HG03025 (cell line): ENCODE results near the gene CTIF.

Experiments used
- ATAC-seq: cut with Tn5 transposase; IDR thresholded peaks from one replicate; pipeline ENCODE4 v1.9.1; 2021; ENCODE audit warnings: mild to moderate bottlenecking, moderate library complexity; ENCODE audit not compliant: unreplicated experiment, low FRiP score

The CTIF gene

GRCh38 chr18:48720655-48721025 lies 181.8 kb downstream of the CTIF start:
- ATAC-seq = no peak

DNA sequence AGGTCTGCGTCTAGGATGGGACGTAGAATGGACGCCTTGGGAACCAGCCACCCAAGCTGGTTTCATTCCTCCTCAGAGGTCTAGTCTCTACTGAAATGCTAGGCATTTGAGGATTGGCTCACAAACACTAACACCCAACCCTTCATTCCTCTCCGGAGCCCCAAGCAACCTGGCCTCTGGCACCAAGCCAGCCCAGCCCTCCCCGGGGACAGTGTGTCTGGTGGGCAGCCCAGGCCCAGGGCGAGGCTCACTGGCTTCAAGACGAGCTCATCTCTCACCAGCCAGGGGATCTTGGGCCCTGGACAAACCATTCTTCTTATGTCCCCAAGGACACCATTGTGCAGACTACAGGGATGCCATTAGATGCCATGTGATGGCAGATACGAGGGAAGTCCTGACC lies 182.5 kb downstream of the CTIF start:
- ATAC-seq = no peak

DNA sequence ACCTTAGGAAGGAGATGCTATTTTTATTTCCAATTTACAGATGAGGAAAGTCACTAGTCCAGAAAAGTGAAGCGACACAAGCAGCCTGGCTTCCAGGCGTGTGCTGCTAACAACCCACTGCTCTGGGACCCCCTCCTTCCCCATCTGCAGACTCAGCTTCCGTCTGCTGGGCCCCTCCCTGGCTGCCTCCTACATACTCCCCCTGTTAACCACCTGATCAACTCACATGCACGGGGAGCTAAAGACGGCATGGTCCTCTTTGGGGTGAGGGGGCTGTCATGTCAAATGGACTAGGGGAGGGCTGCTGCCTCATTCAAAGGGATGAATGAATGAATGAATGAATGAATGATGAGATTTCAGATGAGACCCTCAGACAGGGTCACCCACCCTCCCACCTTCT lies 184.2 kb downstream of the CTIF start:
- no peak for ATAC-seq

DNA sequence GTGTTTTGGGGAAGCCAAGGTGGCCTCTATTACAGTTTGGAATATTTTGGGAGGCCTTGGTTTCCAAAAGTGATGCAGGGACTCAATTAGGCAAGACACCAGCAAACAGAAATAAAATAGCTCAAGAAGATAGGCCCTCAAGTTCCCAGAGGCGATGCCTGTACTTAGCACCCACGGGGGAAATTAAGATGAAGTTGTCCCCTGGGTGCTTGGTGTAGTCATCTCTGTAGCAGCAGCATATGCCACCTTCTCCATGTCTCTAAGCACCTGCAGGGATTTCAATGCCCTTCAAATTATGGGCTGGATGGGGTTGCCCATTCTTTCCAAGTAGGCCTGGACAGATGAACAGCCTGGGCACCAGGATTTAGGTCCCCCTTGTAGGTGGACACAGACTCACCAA lies 185.0 kb downstream of the CTIF start:
- no peak for ATAC-seq

DNA sequence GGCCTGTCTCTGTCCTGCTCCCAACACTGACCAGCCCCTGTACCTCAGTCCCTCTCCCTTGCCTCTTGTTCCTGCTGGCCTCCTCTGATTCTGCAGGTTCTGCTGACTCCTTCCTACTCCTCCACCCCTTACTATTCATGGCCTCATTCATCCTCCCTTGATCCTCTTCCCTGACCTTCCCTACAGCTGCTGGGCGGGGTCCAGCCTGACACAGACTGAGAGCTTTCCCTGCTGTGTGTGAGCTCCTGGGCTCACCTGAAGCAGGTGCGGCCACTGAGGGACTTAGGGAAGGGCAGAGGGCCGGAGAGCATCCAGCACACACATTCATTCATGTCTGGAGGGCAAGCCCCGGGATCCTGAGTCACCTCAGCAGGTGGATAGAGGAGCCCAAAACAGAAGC lies 185.6 kb downstream of the CTIF start:
- no peak for ATAC-seq

- no peak for ATAC-seq
These were observed 186.1 kb downstream of the CTIF start for GRCh38 chr18:48724939-48725338.

DNA sequence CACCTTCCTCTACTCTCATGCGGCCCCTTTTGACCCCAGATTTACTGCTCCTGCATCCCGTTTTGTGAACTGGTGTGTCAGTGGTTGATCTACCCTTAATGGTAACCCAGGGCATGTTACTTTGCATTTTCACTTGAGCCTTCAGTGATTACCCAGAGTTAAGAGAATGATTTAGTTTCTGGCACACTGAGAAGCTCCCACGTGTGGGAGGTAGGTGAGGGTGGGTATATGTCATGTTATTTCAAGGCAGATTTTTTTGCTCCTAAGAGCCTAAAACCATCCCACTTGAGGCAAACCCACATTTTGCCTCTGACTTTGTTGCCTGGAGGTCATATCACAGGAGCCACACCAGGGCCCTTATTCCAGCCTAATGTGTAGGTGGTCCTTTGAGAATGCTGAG lies 186.7 kb downstream of the CTIF start:
- ATAC-seq = no peak

DNA sequence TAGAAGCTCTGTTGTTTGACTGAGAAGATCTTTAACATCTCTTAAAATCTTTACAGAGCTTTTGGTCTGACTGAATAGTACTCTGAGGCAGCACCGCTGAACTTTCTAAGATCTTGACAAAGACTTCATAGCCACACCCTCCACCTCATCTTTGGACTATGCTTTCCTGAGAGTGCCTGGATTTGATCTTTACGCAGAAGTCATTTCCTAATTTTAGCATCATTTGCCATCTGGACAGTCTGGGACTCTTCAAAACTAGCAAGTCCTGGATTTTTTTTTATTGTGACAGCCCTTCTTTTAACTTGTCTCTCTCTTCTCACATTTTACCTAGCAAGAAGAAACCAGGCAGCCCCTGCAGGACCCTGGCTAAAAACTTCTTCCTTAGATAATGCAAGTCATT lies 188.8 kb downstream of the CTIF start:
- no peak for ATAC-seq

- ATAC-seq = no peak
These were observed 189.5 kb downstream of the CTIF start for GRCh38 chr18:48728204-48728833.

GRCh38 chr18:48729404-48729803 lies 190.6 kb downstream of the CTIF start:
- ATAC-seq = no peak

DNA sequence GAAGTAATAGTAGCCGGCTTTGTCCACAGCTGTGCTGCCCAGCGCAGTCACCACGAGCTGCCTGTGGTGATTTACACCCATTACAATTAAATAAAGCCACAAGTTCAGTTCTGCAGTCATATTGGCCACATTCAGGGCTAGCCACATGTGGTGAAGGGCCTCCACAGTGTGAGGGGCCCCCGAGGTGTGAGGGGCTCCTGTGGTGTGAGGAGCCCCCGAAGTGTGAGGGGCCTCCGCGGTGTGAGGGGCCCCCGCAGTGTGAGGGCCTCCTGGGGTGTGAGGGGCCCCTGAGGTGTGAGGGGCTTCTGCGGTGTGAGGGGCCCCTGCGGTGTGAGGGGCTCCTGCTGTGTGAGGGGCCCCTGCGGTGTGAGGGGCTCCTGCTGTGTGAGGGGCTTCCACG lies 191.2 kb downstream of the CTIF start:
- ATAC-seq = no peak

DNA sequence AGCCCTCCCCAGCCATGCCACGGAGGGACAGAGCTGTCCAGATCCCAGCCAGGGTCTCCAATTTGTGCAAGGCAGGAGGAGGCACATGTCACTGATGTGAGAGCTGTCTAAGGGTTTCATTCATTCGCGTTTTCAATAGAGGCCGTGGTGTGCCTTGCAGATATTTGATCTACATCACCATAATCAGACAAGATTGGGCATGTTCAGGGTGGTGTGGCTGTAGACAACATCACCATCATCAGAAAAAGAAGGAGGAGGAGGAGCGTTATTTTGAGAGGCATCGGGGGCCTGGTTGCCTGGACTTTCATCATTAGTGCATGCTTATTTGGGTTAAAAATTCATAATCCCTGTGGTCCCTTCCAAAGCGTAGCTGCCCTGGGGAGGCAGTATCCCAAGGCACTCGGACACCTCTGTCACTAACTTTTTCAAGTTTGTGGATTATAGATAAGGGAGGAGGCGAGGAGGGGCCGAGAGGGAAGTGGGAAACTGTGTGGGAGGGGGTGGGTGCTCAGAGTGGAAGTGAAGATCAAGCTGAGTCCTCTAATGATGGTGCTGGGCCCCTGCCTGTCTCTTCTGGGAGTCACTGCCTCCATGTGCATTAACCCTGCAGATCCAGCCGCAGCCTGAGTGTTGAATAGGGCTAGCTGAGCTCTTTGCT lies 194.1 kb downstream of the CTIF start:
- no peak for ATAC-seq

DNA sequence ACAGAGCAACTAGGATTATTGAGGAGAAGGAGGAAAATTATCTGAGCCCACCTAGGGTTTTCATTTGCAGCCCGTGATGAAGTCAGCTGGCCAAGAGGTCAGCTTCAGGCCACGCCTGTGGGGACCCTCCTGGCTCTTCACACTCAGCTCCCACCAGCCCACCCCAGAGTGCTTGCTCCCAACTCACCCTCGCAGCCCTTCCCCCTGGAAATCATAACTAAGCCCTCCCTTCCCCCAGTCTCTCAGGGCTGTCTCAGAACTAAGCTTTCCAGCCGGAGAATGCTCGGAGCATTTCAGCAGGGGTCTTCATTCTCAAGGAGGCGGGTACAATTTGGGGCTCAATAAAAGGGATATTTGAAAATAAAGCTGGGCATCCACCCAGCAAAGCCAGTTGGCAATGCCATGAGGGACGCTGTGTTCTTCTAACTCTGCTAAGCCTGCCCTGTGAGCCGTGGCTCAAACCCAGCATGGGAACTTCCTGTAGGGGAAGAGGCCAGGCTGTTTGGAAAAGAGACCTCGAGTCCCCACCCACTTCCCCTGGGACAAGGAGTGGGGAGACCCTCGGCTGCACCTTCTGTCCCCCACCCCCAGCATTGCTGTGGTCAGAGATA lies 194.9 kb downstream of the CTIF start:
- no peak for ATAC-seq

DNA sequence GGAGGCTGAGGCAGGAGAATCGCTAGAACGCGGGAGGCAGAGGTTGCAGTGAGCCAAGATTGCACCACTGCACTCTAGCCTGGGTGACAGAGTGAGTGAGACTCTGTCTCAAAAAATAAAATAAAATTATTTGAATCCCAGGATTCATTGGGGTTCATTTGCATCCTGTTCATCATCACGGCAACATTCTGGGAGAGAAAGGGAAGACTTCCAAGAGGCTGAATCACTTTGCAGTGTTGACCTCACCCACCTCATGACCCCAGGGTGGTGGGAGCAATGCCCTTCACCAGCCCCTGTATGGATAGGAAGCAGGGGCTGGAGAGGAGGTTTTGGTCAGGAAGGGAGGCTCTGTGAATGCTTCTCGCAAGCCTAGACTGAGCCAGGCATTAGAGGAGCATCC lies 195.6 kb downstream of the CTIF start:
- ATAC-seq = no peak

DNA sequence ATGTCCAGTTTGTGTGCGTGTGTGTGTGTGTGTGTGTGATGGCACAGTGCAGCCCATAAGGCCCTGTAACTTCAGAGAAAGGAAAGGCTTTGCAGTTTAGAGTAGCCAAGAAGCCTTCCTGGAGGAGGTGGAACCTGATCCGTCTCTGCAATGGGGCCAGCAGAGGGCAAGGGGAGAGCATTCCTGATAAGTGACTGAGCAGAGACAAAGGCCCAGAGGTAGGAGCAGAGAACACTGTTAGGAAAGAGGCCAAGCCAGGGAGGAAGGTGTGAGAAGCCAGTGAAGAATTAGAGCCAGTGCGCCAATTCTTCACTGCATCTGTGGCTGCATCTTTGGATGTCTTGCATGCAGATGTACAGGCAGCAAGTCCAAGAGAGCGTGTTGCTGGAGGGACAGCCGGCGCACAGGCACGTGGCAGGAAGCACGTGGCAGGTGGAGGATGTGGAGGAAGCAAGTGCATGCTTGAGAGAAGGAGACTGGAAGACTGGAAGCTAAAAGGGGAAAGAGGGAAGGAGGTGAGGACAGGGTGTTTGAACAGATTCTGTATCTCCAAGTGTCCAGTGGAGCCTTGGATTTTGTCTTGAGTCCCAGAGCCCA lies 196.3 kb downstream of the CTIF start:
- ATAC-seq = no peak

- ATAC-seq = no peak
These were observed 196.9 kb downstream of the CTIF start for GRCh38 chr18:48735681-48736255.

GRCh38 chr18:48736321-48737260 lies 197.8 kb downstream of the CTIF start:
- ATAC-seq = no peak

DNA sequence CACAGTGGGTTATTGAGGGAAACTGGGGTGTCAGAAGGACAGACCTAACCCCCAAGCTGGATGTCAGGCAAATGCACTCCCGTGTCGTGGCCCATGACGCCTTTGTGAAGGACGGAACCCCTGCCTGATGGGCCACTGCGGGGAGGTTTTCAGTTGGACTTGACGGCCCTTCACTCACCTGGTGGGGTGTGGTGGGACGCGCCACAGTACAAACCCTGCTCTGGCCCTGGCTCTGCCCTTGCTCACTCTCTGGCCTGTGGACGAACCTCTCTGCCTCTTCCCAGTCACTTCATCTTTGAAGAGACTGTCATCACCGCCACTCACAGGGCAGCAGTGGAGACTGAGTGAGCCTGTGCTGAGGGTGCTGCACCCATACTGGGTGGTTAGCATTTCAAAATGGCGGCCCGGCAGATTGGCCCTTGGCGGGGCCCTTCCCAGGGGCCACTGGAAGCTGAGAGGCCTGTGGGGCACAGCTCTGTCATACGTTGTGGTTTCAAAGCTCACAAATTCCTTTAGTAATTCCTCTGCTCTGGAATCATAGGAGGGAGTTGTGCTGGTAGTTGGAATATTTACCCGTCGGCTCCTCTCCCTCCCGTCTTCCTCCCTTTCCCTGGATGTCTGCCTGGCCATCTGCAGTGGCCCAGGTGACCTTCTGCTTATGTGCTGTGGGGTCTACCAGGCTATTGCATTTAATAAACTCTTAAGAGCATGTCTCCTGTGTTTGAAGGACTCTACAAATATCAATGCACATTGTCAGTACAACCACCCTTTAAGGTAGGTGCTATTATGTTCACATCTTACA lies 200.6 kb downstream of the CTIF start:
- no peak for ATAC-seq

- ATAC-seq = no peak
These were observed 201.2 kb downstream of the CTIF start for GRCh38 chr18:48740068-48740440.
